ENCODE measurements around the gene STK17A. TPM values are rescaled to one million over a fixed set of nuclear protein-coding genes. Genes with fewer than 3 reads are reported as not detected.
A peak's percentile ranks its signal among the peaks of the same experiment; 100 is the strongest.

The STK17A gene
- total RNA-seq, 6 donors from 2014 or later = 18.2 to 78.0 (median 38.6) TPM

- ATAC-seq (ENCODE audit: low FRiP score in 2 of 2) (no peak), DNase-seq (no peak)
- Histone ChIP-seq H3K9me3 (no peaks in the 10 kb centered on the region), H3K4me3 (no peak overlapping the region), H3K27ac (no peak overlapping the region), H3K27me3 (no peaks in the 10 kb centered on the region), H3K4me1 (peaks cover 0 to 24% (median 17%) of the 10 kb centered on the region in 4 donors), H3K36me3 (peaks cover 0 to 61% (median 16%) of the 10 kb centered on the region in 4 donors)
- 88 to 95% methylated on average over 4 of the region's 4 CpGs for WGBS, 2 donors
- TF ChIP-seq POLR2A (IDR thresholded peaks at IDR 0.05) = no peak
- no peak for TF ChIP-seq EP300 (IDR thresholded peaks at IDR 0.05)
- TF ChIP-seq CTCF (IDR thresholded peaks at IDR 0.05) = no peak
- TF ChIP-seq POLR2AphosphoS5 (IDR thresholded peaks at IDR 0.05) = no peak
These were observed 49.8 kb downstream of the STK17A start for GRCh38 chr7:43632746-43633145.

GRCh38 chr7:43634384-43634783 is 51.5 kb downstream of the STK17A start:
- Histone ChIP-seq H3K27me3 (no peaks in the 10 kb centered on the region), H3K36me3 (peaks cover 0 to 60% (median 17%) of the 10 kb centered on the region in 4 donors), H3K9me3 (no peaks in the 10 kb centered on the region), H3K4me1 (peaks cover 3 to 37% (median 22%) of the 10 kb centered on the region in 4 donors), H3K27ac (peak overlapping the region in 1 of 4 donors; percentile 47), H3K4me3 (no peak overlapping the region)
- no peak for DNase-seq
- 100% methylated on average over 2 of the region's 2 CpGs for WGBS, 2 donors
- no peak for ATAC-seq (ENCODE audit: low FRiP score in 2 of 2)
- TF ChIP-seq EP300 (IDR thresholded peaks at IDR 0.05) = no peak
- TF ChIP-seq POLR2A (IDR thresholded peaks at IDR 0.05) = no peak
- TF ChIP-seq POLR2AphosphoS5 (IDR thresholded peaks at IDR 0.05) = no peak
- TF ChIP-seq CTCF (IDR thresholded peaks at IDR 0.05) = no peak

- Histone ChIP-seq H3K4me3 (no peak overlapping the region), H3K27ac (peak overlapping the region; percentile 19 to 59 (median 33)), H3K9me3 (no peaks in the 10 kb centered on the region), H3K4me1 (peaks cover 16 to 50% (median 33%) of the 10 kb centered on the region in 4 donors), H3K27me3 (no peaks in the 10 kb centered on the region), H3K36me3 (peaks cover 0 to 62% (median 17%) of the 10 kb centered on the region in 4 donors)
- ATAC-seq (ENCODE audit: low FRiP score in 2 of 2) (peak; percentile 44 to 94), DNase-seq (peak in 1 of 2 donors; percentile 72)
- 73 to 74% methylated on average over 6 of the region's 6 CpGs for WGBS, 2 donors
- TF ChIP-seq EP300 (IDR thresholded peaks at IDR 0.05) = peak in 1 of 4 donors; percentile 70
- no peak for TF ChIP-seq CTCF (IDR thresholded peaks at IDR 0.05)
- TF ChIP-seq POLR2A (IDR thresholded peaks at IDR 0.05) = no peak
- TF ChIP-seq POLR2AphosphoS5 (IDR thresholded peaks at IDR 0.05) = peak in 1 of 2 donors; percentile 32
These were observed 53.2 kb downstream of the STK17A start for GRCh38 chr7:43636093-43636492.

- ATAC-seq (ENCODE audit: low FRiP score in 2 of 2) (no peak), DNase-seq (no peak)
- no peaks in the 10 kb centered on the region for H3K27me3 ChIP-seq
- H3K27ac ChIP-seq = peak overlapping the region; percentile 13 to 54 (median 48)
- TF ChIP-seq POLR2A (IDR thresholded peaks at IDR 0.05) (no peak), CTCF (IDR thresholded peaks at IDR 0.05) (no peak), EP300 (IDR thresholded peaks at IDR 0.05) (no peak), POLR2AphosphoS5 (IDR thresholded peaks at IDR 0.05) (no peak)
- H3K4me3 ChIP-seq = no peak overlapping the region
- peaks cover 0 to 60% (median 14%) of the 10 kb centered on the region in 4 donors for H3K36me3 ChIP-seq
- WGBS, 2 donors = 39 to 45% methylated on average over 4 of the region's 4 CpGs
- no peaks in the 10 kb centered on the region for H3K9me3 ChIP-seq
- peaks cover 16 to 50% (median 33%) of the 10 kb centered on the region in 4 donors for H3K4me1 ChIP-seq
These were observed 54.4 kb downstream of the STK17A start for GRCh38 chr7:43637114-43637806.

Data from upper lobe of left lung (tissue), 6 donors.